Neural crest cell (in vitro differentiated cells): ENCODE measurements around the gene PIP4K2A. TPM values are rescaled to one million over a fixed set of nuclear protein-coding genes. Genes with fewer than 3 reads are reported as not detected.

Experiments used
- DNase-seq: peaks from one replicate; pipeline ENCODE4 v3.0.0; 2021; ENCODE audit warnings: low read depth, mixed read lengths, low spot score
- H3K27ac Mint-ChIP-seq: one replicate; pipeline ENCODE4 v1.8.0; 2021; ENCODE audit warnings: mild to moderate bottlenecking, mixed read lengths; ENCODE audit not compliant: unreplicated experiment
- H3K27me3 Mint-ChIP-seq: 2 replicates; pipeline ENCODE4 v1.8.0; 2021; ENCODE audit warnings: low read depth, mild to moderate bottlenecking, mixed read lengths
- H3K36me3 Mint-ChIP-seq: 2 replicates; pipeline ENCODE4 v1.8.0; 2021; ENCODE audit warnings: low read depth, mild to moderate bottlenecking, mixed read lengths
- H3K4me1 Mint-ChIP-seq: 2 replicates; pipeline ENCODE4 v1.8.0; 2021; ENCODE audit warnings: mixed read lengths
- H3K4me3 Mint-ChIP-seq: one replicate; pipeline ENCODE4 v1.8.0; 2021; ENCODE audit warnings: mild to moderate bottlenecking, mixed read lengths
- H3K9me3 Mint-ChIP-seq: 2 replicates; pipeline ENCODE4 v1.8.0; 2021; ENCODE audit warnings: mixed read lengths
- CTCF ChIP-seq: fragments of 200-600 bp; sonication (generic); conservative IDR thresholded peaks from 2 replicates; pipeline ENCODE4 v1.5.0; 2021; ENCODE audit warnings: antibody characterized with exemption, mild to moderate bottlenecking
- total RNA-seq: library from RNA; stranded (reverse); gene quantifications from 2 replicates; pipeline ENCODE4 v1.2.1, GENCODE V29; 2021

The PIP4K2A gene
- total RNA-seq, 1 donor from 2014 or later = 28.7 TPM

DNA sequence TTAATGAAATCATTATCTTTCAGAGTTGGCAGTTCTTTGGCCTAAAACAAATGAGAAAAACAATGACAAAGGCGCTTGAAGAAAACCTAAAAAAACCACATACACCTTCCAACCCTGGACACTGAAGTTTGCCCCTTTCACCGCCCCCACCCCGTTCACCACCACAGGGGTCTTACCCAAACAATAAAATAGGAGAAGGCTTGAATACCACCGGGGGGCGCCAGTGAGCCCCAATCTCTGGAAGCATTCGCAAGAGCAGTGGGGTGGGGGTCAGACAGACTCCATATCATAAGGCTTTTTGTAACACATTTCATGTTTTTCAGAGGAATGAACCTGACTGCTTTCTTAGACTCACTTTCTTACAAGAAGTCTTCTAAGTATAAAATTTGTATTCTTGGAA, 163.6 kb downstream of the PIP4K2A start:
- TF ChIP-seq CTCF = peak; percentile 66
- peaks cover 17% of the 10 kb centered on the region for H3K4me1 Mint-ChIP-seq
- no peak overlapping the region for H3K27ac Mint-ChIP-seq
- no peak overlapping the region for H3K4me3 Mint-ChIP-seq
- peaks cover 6% of the 10 kb centered on the region for H3K36me3 Mint-ChIP-seq
- H3K9me3 Mint-ChIP-seq = no peaks in the 10 kb centered on the region
- H3K27me3 Mint-ChIP-seq = no peaks in the 10 kb centered on the region
- peak; percentile 47 for DNase-seq

- Mint-ChIP-seq H3K27me3 (no peaks in the 10 kb centered on the region), H3K4me1 (peaks cover 5% of the 10 kb centered on the region), H3K27ac (no peak overlapping the region), H3K9me3 (no peaks in the 10 kb centered on the region), H3K4me3 (no peak overlapping the region), H3K36me3 (peaks cover 6% of the 10 kb centered on the region)
- no peak for DNase-seq
- TF ChIP-seq CTCF = no peak
Measured at GRCh38 chr10:22548344-22548743, 166.0 kb downstream of the PIP4K2A start.

- no peak for TF ChIP-seq CTCF
- H3K4me3 Mint-ChIP-seq = no peak overlapping the region
- peaks cover 5% of the 10 kb centered on the region for H3K4me1 Mint-ChIP-seq
- H3K36me3 Mint-ChIP-seq = peaks cover 5% of the 10 kb centered on the region
- no peaks in the 10 kb centered on the region for H3K27me3 Mint-ChIP-seq
- H3K9me3 Mint-ChIP-seq = no peaks in the 10 kb centered on the region
- DNase-seq = no peak
- H3K27ac Mint-ChIP-seq = no peak overlapping the region
Measured at GRCh38 chr10:22545643-22546042, 168.7 kb downstream of the PIP4K2A start.

DNA sequence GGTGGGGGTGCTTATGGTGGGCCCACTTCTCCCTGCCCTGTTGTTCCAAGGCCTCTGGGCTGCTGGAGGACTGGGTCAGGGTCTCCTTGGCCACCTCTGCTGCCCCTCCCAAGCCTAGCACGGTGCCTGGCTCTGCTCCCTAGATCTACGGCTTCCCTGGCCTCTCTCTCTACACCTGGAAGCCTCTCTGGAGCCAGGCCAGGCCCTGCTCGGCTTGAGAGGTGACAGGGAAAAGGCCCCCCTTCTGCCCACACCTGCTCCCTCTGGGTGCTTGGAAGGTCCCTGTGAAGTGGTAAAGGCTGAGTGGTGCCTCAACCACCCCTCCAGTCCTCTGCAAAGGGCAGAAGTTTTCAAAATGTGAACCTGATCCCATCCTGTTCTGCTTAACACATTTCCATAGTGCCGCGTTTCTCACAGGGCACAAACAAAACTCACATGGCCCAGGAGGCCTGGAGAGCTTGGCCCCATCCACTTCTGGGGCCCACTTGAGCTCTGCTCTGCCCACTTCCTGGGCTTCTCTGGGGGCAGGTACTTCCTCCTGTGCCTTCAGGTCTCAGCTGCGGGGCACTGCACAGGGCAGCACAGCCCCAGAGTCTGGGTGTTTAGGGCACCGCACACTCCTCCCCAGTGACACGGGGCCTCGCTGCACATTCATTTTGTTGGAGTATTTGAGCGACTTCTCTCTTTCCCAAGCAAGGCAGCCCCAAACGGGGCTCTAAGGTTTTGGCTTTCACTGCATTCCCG, 169.9 kb downstream of the PIP4K2A start:
- Mint-ChIP-seq H3K4me3 (no peak overlapping the region), H3K36me3 (peaks cover 7% of the 10 kb centered on the region), H3K9me3 (no peaks in the 10 kb centered on the region), H3K27ac (peak overlapping the region; percentile 1), H3K27me3 (no peaks in the 10 kb centered on the region), H3K4me1 (peaks cover 9% of the 10 kb centered on the region)
- TF ChIP-seq CTCF = no peak
- no peak for DNase-seq

DNA sequence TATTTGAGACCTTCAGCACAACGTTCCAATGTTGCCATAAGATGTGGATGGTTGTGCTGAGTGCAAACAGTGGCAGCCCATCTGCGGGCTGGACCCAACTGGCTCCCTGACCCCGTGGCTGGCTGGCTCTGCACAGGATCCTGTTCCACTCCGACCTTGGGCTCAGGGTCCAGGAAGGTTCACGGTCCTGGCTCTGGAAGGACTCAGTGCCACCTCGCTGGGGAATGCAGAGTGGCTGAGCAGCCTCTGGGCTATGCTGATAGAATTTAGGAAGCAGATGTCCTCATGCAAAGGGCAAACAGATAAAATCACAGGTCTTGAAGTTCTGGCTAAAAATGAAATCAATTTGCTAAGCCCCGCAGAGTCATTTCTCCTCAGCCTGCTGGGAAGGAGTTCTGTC, 171.6 kb downstream of the PIP4K2A start:
- TF ChIP-seq CTCF = no peak
- H3K27ac Mint-ChIP-seq = no peak overlapping the region
- peaks cover 11% of the 10 kb centered on the region for H3K4me1 Mint-ChIP-seq
- H3K36me3 Mint-ChIP-seq = peaks cover 11% of the 10 kb centered on the region
- H3K9me3 Mint-ChIP-seq = no peaks in the 10 kb centered on the region
- no peaks in the 10 kb centered on the region for H3K27me3 Mint-ChIP-seq
- no peak overlapping the region for H3K4me3 Mint-ChIP-seq
- no peak for DNase-seq
